Gastroesophageal sphincter (tissue), 3 donors: ENCODE data around the gene RAN.

Experiments
- EP300 ChIP-seq: sonication (generic); formaldehyde crosslinking; IDR thresholded peaks from one replicate; pipeline ENCODE4 v1.6.1; 2017; ENCODE audit warnings: antibody characterized with exemption, mild to moderate bottlenecking
- POLR2A ChIP-seq, 2 donors: fragments of 450-650 bp; IDR thresholded peaks; one replicate each; pipeline ENCODE4 v1.6.1; 2017; ENCODE audit warnings: antibody characterized with exemption in 2 of 2, mild to moderate bottlenecking in 2 of 2, moderate library complexity in 1 of 2
- POLR2AphosphoS5 ChIP-seq: sonication (generic); formaldehyde crosslinking; IDR thresholded peaks from one replicate; pipeline ENCODE4 v1.6.1; 2017; ENCODE audit warnings: antibody characterized with exemption
- TF ChIP-seq, protein P1 (sequence below), 4 experiments: fragments of 200-600 bp in 2 of 4; fragments of 450-650 bp in 2 of 4; sonication (generic) in 1 of 4; IDR thresholded peaks; one replicate each; pipeline ENCODE4 v1.5.1; 2017 to 2019; ENCODE audit warnings: antibody characterized with exemption in 4 of 4, mild to moderate bottlenecking in 2 of 4, moderate library complexity in 2 of 4

- TF ChIP-seq, protein P1, sequence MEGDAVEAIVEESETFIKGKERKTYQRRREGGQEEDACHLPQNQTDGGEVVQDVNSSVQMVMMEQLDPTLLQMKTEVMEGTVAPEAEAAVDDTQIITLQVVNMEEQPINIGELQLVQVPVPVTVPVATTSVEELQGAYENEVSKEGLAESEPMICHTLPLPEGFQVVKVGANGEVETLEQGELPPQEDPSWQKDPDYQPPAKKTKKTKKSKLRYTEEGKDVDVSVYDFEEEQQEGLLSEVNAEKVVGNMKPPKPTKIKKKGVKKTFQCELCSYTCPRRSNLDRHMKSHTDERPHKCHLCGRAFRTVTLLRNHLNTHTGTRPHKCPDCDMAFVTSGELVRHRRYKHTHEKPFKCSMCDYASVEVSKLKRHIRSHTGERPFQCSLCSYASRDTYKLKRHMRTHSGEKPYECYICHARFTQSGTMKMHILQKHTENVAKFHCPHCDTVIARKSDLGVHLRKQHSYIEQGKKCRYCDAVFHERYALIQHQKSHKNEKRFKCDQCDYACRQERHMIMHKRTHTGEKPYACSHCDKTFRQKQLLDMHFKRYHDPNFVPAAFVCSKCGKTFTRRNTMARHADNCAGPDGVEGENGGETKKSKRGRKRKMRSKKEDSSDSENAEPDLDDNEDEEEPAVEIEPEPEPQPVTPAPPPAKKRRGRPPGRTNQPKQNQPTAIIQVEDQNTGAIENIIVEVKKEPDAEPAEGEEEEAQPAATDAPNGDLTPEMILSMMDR (IDR thresholded peaks at IDR 0.05), result no peak
- TF ChIP-seq POLR2A (IDR thresholded peaks at IDR 0.05) (no peak), EP300 (no peak), POLR2AphosphoS5 (no peak)
Observed at GRCh38 chr12:130880411-130880885, 8.6 kb downstream of the RAN start.
